GM19239 (cell line): ENCODE results near the gene CSTF2T.
"Not testable (repeated sequence)": the region's sequence is repeated elsewhere in the genome, so short reads cannot be mapped to it uniquely, and the experiment has no call there.

Source experiments
- DNase-seq: peaks from one replicate; pipeline ENCODE4 v3.0.0; 2011; ENCODE audit warnings: low spot score; ENCODE audit not compliant: insufficient read length
- FAIRE-seq: peaks from 2 replicates; lab custom pipeline; 2011; peaks lifted over from hg19 to GRCh38; lab: Jason Lieb, UNC

CSTF2T gene

DNA sequence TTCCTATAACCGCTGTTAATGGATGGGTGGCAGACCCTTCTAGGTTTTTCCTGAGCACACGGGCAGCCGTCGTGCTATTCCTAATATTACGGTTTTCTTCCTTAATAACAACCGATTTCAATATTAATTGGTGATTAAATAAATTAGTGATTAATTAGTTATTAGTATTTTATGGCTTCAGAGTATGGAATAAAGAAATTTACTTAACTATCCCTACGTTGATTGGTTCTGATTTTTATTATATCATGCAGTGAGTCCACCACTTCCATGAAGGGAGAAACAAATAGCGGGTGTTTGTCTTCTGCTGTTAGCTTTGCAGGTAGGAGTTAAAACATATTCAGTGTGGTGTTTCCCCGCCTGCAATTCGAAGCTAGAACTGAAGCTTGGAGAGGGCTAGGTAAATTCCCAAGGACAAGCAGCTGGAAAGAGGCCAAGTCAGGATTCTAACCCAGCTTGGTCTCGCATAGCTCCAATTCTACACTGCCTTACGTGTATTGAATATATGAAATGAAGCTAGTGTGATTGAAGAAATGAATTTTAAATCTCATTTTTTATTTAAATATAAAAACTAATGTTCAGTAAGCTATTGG lies 928 bp upstream of the CSTF2T start:
- DNase-seq (no peak), FAIRE-seq (peak; percentile 18)

DNA sequence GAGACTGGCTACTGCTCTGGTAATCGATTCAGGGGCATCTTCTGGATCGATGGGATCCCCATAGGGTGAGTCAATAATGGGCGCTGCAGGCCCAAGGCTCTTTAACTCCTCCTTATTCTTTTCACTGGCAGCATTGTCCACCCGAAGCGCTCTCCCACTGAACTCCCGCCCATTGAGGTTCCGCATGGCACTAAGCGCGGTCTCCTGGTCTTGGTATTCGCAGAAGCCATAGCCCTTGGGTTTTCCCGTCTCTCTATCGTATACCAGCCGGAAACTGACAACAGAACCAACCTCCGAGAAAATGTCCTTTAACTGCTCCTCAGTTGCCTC lies 285 bp downstream of the CSTF2T start:
- DNase-seq (no peak), FAIRE-seq (peak; percentile 28)

DNA sequence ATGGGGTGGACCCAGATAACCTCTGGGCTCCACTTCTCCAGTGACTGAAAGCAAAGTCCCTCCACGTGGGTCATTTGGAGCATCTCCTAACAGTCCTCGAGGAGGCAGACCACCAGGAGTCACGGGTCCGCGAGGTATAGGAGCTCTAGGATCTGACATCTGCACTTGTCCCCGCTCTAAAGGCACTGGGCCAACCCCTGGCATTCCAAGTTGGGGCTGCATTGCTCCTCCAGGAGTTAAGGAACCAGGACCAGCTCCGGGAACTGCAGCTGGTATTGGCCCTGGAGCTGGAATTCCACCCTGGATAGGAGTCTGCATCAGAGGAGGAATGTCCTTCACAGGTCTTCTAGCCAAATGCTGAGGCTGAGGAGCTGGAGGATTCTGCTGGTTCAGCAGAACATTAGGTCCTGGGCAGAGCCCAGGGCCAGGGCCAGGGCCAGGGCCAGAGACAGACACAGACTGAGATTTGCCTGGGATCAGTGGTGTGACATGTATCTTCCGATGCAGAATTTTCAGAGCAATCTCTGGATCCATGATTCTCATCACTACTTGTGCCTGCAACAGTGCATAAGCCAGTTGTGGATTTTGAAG lies 827 bp downstream of the CSTF2T start:
- no peak for DNase-seq
- no peak for FAIRE-seq

- FAIRE-seq, result no peak
These were observed 3.1 kb downstream of the CSTF2T start for GRCh38 chr10:51696251-51696650.

DNA sequence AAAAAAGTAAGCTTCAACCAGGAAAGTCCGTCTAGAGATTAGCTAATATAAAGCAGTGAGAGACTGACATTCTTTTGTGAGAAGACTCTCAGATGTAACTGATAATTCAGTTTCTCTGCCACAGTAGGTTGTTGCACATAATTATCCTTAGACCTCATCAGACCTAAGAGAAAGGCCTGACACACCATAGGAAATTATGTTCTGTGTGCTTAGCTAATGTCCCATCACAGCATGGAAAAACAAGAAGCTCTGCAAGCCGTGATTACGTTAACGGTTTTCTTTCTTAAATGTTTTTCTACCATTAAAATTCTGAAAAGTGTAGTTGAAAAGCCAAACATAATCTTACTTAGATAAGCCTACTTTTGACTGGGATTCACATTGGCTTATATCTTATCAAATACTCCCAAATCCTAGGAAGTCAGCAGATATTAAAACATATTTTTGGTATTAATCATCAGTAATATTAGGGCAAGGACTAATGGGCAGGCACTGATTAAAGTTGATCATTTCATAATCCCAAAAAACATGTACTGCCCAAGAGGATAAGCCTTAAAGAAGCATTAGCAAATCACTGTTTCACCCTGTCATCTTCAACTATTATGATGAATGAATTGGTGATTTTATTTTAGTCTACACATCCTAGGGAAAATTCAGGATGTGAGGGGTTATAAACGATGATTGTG lies 5.2 kb downstream of the CSTF2T start:
- DNase-seq (no peak), FAIRE-seq (no peak)

More at GRCh38 chr10:51696251-51696650, 3.1 kb downstream of the CSTF2T start:
- no peak for DNase-seq

DNA sequence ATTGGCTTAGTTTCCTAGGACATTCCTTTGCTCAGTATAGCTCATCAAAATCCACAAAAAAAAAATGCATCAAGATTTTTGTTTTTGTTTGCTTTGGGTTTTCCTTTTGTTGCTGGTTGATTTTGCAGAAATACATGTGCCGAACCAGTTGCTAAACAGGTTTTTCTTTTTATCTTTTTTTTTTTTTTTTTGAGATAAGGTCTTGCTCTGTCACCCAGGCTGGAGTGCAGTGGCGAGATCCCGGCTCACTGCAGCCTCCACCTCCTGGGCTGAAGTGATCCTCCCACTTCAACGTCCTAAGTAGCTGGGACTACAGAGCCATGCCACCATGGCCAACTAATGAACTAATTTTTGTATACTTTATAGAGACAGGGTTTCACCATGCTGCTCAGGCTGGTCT lies 8.3 kb downstream of the CSTF2T start:
- DNase-seq (no peak), FAIRE-seq (no peak)

DNA sequence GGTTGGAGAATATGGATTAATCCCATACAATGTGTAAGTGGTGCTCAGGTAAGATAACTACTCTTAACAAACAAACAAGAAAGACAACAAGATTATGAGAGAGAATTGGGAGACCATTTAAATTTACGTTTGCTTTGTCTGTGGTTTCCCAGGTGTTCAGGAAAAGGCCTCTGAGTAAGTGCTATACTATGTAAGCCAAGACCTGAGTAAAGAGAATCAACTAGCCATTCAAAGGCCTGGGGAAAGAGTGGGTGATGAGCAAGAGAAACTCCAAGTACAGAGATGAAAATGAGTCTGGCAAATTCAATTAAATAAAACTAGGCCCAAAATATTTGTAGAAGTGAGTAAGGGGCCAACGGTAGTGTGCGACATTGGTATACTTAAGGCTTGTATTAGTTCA lies 9.9 kb downstream of the CSTF2T start:
- no peak for FAIRE-seq
- DNase-seq, result no peak

DNA sequence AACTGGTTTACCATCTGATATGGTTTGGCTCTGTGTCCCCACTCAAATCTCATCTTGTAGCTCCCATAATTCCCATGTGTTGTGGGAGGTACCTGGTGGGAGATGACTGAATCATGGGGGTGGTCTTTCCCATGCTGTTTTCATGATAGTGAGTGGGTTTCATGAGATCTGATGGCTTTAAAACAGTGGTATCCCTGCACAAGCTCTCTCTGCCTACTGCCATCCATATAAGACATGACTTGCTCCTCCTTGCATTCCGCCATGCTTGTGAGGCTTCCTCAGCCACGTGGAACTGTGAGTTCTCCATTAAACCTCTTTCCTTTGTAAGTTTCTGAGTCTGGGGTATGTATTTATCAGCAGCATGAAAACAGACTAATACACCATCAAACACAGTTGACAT lies 10.6 kb downstream of the CSTF2T start:
- DNase-seq, FAIRE-seq: not testable (repeated sequence)

GRCh38 chr10:51687296-51687695 lies 12.1 kb downstream of the CSTF2T start:
- no peak for FAIRE-seq
- no peak for DNase-seq

- FAIRE-seq, result no peak
These were observed 13.6 kb downstream of the CSTF2T start for GRCh38 chr10:51685768-51686167.

DNA sequence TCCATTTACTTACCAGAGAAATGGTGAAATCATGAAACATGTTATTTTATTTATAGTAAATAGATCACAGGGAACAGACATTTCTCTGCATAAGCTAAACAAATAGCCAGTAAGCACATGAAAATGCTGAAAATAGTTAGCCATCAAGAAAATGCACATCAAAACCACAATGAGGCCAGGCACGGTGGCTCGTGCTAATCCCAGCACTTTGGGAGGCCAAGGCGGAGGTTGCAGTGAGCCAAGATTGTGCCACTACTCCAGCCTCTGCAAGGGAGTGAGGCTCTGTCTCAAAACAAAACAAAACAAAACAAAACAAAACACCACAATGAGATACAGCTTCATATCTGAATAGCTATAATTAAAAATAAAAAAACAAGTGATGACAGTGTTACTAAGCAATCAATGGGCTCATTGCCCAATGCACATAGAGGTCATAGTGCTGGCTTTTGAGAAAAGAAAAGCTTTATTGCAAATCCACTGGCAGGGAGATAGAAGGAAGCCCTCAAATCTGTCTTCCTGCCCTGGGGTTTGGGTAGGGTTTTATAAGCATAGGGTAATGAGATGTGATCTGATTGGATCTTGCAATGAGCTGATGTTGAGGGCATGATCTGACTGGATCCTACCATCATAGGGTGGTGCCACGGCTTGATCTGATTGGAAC lies 16.2 kb downstream of the CSTF2T start:
- DNase-seq (no peak), FAIRE-seq (no peak)

More at GRCh38 chr10:51685768-51686167, 13.6 kb downstream of the CSTF2T start:
- no peak for DNase-seq

DNA sequence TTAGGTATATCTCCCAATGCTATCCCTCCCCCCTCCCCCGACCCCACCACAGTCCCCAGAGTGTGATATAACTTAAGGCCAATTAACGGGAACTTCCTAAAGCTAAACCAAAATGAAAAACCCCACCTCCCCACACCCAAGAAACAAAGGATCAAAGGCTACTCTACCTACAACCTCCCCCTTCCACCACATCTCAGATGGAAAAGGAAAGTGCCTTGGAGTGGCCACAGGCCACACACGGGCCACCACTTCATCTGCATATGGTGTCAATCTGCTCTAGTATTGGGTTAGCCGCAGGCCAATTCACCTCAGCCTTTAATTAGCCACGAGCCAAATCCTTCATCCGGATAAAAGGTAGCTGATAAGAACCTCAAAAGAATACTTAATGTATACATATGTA lies 19.6 kb downstream of the CSTF2T start:
- no peak for DNase-seq
- no peak for FAIRE-seq

GRCh38 chr10:51675088-51675487 lies 24.3 kb downstream of the CSTF2T start:
- FAIRE-seq (no peak), DNase-seq (no peak)

GRCh38 chr10:51672039-51672535 lies 27.3 kb downstream of the CSTF2T start:
- no peak for DNase-seq
- FAIRE-seq, result no peak

DNA sequence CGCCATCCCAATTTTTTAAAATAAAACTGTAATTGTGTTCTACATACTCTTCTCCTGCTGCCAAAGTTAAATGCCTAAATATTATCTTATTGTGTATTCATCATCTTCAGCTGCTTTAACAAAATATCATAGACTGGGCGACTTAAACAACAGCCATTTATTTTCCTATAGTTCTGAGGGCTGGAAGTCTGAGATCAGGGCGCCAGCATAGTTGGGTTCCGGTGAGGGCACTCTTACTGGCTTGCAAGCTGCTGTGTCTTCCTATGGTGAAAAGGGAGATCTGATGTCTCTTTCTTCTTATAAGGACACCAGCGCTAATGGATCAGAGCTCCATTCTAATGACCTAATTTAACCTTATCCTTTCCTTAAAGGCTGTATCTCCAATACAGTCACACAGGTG lies 30.4 kb downstream of the CSTF2T start:
- DNase-seq, result no peak
- FAIRE-seq, result peak; percentile 47

GRCh38 chr10:51668336-51668689 lies 31.1 kb downstream of the CSTF2T start:
- peak; percentile 33 for FAIRE-seq
- no peak for DNase-seq

DNA sequence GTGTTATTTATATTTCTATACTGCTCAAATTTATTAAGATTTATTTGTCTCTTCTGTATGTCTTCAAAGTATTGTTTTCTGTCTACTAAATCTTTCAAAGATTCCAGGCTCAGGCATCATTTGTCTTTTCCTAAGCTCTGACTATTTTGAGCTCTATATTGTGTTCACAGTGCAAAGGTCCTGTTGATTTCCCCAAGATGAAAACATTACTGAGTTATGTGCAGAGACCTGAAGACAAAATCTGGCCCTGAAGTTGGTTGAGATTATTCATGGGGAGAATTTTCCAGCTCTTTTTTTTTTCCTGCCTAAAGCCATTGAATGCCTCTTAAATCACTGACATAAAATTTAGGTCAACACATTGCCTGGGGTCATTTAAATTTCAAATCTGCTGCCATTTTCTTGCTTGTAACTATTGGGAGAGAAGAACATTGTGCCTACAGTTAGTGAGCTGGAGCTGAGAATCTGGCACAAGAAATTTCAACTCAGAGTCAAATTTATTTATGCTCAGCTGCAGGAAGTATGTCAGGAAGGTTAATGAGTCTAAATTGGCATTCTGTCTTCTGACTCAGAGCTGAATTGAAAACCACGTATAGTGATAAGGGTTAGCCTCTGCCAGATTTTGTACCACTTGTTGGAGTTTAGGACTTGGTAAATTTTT lies 31.6 kb downstream of the CSTF2T start:
- FAIRE-seq, result no peak
- DNase-seq, result no peak

- no peak for DNase-seq
- no peak for FAIRE-seq
These were observed 32.9 kb downstream of the CSTF2T start for GRCh38 chr10:51666456-51666855.

DNA sequence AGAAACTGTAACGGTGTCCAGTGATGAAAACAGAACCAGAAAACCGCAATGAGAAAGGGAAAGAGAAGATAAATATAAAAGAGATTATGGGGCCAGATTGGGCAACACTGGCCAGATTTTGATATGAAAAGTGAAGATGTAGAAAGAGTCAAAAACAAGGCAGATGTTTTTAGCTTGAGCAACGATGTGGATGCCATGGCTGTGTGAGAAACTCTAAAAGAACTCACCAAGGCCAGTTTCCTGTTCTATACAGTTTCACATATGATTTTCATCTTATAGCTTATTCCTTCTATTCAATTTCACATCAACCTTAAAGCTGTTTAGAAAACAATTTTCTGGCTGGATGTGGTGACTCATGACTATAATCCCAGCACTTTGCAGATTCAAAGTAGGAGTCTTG lies 36.3 kb downstream of the CSTF2T start:
- FAIRE-seq, result no peak
- no peak for DNase-seq

- no peak for DNase-seq
- no peak for FAIRE-seq
These were observed 40.1 kb downstream of the CSTF2T start for GRCh38 chr10:51659344-51659743.

GRCh38 chr10:51658000-51658399 lies 41.4 kb downstream of the CSTF2T start:
- DNase-seq, result no peak
- FAIRE-seq, result no peak
